ENCODE measurements around the gene IGSF11.
"Not testable (repeated sequence)": the region's sequence is repeated elsewhere in the genome, so short reads cannot be mapped to it uniquely, and the experiment has no call there.

IGSF11 gene

DNA sequence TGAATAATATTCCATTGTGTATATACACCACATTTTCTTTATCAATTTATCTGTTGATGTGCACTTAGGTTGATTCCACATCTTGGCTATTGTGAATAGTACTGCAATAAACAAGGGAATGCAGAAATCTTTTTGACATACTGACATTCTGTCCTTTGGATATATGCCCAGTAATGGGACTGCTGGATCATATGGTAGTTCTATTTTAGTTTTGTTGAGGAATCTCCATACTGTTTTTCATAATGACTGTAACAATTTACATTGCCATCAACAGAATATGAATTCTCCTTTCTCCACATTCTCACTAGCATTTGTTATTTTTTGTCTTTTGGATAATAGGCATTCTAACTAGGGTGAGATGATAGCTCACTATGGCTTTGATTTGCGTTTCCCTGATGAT, 174.7 kb downstream of the IGSF11 start:
- DNase-seq = no peak

- DNase-seq = not testable (repeated sequence)
These were observed 183.0 kb downstream of the IGSF11 start for GRCh38 chr3:118851466-118852193.

- no peak for DNase-seq
These were observed 184.0 kb downstream of the IGSF11 start for GRCh38 chr3:118850687-118851086.

Data from SHP77 treated with DMSO at 0.1 percent for 48 hours (cell line).